Right atrium auricular region (tissue), 2 donors: ENCODE results near the gene ABLIM3. TPM values are rescaled to one million over a fixed set of nuclear protein-coding genes. Genes with fewer than 3 reads are reported as not detected.

Experiments
- DNase-seq: peaks from one replicate; pipeline ENCODE4 v3.0.0-alpha.2; 2019; ENCODE audit warnings: low spot score
- H3K27ac ChIP-seq, 2 donors: fragments of 200-600 bp; sonication (generic); 1 replicate in 1 of 2; 2 replicates in 1 of 2; pipeline ENCODE4 v1.5.1; 2016 to 2019
- H3K27me3 ChIP-seq, 2 donors: fragments of 200-600 bp; sonication (generic); one replicate each; pipeline versions ENCODE4 v1.5.1 to v1.6.0; 2017 to 2019
- H3K36me3 ChIP-seq: fragments of 200-600 bp; sonication (generic); one replicate; pipeline ENCODE4 v1.5.1; 2016
- H3K4me1 ChIP-seq, 2 donors: fragments of 200-600 bp; sonication (generic); one replicate each; pipeline versions ENCODE4 v1.5.1 to v1.6.0; 2017 to 2019
- H3K4me3 ChIP-seq, 2 donors: fragments of 200-600 bp; sonication (generic); 1 replicate in 1 of 2; 2 replicates in 1 of 2; pipeline ENCODE4 v1.5.1; 2017 to 2019; ENCODE audit warnings: mild to moderate bottlenecking in 1 of 2, moderate library complexity in 1 of 2
- H3K9me3 ChIP-seq, 2 donors: fragments of 200-600 bp; sonication (generic); one replicate each; pipeline ENCODE4 v1.5.1; 2019
- total RNA-seq, 2 donors: library from RNA; depleted of rRNA; stranded (reverse); fragments of >200 nt; gene quantifications; one replicate each; pipeline ENCODE4 v1.1.0, GENCODE V29; 2016
- TF ChIP-seq, protein P1 (sequence below), 2 donors: fragments of 200-600 bp; sonication (generic); IDR thresholded peaks; one replicate each; pipeline ENCODE4 v1.5.1; 2019; ENCODE audit warnings: antibody characterized with exemption in 2 of 2

ABLIM3 gene
- total RNA-seq, 2 donors from 2014 or later: 109 to 145 TPM

DNA sequence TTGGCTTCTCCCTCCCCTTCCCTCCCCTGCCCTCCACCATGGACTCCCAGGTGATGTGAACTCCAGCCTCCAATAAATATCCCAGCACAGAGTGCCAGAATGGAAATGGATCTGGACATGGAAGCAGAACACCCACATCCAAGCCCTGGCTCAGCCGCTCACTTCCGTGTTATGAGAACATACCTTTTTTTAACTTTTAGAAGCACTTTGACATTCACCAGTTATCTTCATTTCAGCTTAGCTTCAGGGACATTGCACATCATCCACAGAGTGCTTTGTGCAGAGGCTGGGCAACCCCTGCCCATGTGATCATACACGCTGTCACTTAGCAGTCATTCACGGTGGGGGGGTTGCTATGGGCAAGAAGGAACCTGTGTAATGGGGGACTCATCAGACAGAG lies 139.5 kb downstream of the ABLIM3 start:
- Histone ChIP-seq H3K4me1 (peaks cover 0 to 90% of the 10 kb centered on the region in 2 donors), H3K36me3 (no peaks in the 10 kb centered on the region), H3K4me3 (no peak overlapping the region), H3K27ac (peak overlapping the region; percentile 76 to 88), H3K27me3 (no peaks in the 10 kb centered on the region), H3K9me3 (no peaks in the 10 kb centered on the region)
- no peak for DNase-seq
- TF ChIP-seq, protein P1, sequence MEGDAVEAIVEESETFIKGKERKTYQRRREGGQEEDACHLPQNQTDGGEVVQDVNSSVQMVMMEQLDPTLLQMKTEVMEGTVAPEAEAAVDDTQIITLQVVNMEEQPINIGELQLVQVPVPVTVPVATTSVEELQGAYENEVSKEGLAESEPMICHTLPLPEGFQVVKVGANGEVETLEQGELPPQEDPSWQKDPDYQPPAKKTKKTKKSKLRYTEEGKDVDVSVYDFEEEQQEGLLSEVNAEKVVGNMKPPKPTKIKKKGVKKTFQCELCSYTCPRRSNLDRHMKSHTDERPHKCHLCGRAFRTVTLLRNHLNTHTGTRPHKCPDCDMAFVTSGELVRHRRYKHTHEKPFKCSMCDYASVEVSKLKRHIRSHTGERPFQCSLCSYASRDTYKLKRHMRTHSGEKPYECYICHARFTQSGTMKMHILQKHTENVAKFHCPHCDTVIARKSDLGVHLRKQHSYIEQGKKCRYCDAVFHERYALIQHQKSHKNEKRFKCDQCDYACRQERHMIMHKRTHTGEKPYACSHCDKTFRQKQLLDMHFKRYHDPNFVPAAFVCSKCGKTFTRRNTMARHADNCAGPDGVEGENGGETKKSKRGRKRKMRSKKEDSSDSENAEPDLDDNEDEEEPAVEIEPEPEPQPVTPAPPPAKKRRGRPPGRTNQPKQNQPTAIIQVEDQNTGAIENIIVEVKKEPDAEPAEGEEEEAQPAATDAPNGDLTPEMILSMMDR (IDR thresholded peaks at IDR 0.05): no peak

DNA sequence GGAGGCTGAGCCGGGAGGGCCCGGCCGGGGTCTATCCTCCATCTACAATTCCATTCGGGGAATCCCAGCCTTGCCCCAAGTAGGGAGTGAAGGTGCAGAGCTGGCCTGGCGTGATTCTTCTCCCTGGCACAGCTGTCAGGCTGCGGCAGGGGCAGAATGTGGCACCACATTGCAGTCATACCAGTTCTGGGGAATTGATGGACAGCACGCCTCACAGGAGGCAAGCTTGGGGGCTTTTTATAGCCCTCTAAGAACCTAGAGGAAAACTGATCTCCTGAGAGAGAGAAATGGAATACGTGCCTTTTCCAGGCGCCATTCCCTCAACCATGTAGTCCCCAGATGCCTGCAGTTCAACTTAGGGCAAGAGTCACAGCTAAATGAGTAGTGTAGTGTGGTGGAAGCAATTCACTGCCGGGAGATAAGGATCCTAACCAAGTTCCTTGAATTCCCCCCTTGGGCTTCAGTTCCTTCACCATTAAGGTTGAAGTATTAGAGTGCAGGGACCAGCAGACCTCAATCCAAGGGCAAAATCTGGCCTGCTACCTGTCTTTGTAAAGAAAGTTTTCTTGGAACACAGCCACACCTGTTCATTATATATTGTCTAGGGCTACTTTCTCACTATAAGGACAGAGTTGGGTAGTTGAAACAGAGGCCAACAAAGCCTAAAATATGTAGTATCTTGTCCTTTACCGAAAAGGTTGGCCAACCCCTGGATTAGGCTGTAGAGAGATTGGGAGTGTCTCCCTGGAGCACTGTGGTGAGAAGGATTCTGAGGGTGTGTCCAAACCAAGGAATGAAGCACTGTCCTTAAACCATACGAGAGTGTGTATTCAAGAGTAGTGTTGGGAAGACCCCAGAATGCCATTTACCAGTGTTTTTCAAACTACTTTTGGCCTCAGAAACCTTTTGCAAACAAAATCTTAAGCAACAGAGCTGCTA lies 141.0 kb downstream of the ABLIM3 start:
- TF ChIP-seq, protein P1 (IDR thresholded peaks at IDR 0.05): no peak

DNA sequence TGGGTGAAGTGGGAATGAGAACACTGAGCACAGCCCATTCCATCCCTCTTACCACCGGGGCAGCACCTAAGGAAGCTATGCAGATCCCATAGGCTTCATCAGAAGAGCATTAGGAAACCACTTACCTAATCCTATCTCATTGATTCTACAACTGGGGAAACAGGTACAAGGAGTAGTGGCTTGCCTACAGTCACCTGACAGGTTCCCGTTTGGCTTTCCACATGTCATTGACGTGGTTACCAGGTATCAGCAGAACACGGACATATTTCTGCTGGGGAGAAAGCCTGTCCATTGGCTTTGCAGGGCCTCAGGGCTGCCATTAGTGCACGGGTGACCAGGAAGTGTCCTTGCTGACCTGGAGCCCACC lies 141.7 kb downstream of the ABLIM3 start:
- H3K4me3 ChIP-seq: no peak overlapping the region

More for the DNA sequence above, 141.0 kb downstream of the ABLIM3 start:
- peaks cover 0 to 85% of the 10 kb centered on the region in 2 donors for H3K4me1 ChIP-seq
- no peaks in the 10 kb centered on the region for H3K9me3 ChIP-seq
- H3K27me3 ChIP-seq: no peaks in the 10 kb centered on the region
- H3K36me3 ChIP-seq: no peaks in the 10 kb centered on the region
- H3K4me3 ChIP-seq: no peak overlapping the region
- DNase-seq: no peak
- H3K27ac ChIP-seq: peak overlapping the region; percentile 76 to 88

DNA sequence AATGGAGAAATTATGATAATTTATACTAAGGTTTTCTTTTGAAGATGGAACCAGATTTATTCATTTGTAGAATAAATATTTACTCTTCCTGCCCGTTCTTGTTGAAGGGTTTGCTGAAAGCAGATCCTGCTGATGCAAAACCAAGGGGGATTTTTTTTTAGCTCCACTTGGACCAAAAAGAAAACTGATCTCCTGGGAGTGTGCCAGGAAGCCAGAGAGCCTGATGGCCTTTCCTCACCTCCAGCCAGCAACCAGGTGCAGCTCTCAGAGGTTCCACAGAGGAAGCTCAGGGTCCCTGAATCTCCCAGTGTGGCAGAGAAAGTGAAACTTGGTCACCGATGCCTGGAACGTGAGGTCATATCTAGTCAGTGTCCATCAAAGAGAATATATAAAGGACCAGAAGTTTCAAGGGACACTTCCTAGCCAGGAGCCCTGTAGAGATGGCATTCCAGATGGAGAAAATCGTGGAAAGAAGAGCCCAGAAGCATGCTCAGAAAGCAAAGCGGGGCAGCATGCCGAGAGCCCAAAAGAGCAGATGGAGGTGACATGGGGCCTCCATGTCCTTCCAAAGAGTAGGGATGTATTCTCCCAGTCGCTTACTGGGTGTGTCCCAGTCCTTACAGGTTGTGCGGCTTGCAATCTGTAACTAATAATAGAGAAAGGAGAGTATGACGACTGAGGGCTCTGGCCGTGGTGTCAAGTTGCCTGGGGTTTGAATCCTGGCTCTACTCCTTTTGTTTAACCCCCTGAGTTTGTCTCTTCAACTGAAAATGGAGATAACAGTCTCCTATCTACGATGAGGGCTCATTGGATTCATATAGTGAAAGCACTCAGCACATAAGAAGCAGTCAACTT lies 142.6 kb downstream of the ABLIM3 start:
- H3K27me3 ChIP-seq: no peaks in the 10 kb centered on the region
- DNase-seq: no peak
- H3K36me3 ChIP-seq: no peaks in the 10 kb centered on the region
- peak overlapping the region; percentile 76 to 88 for H3K27ac ChIP-seq
- peaks cover 0 to 79% of the 10 kb centered on the region in 2 donors for H3K4me1 ChIP-seq
- H3K9me3 ChIP-seq: no peaks in the 10 kb centered on the region
- TF ChIP-seq, protein P1 (IDR thresholded peaks at IDR 0.05): no peak
- no peak overlapping the region for H3K4me3 ChIP-seq

More for the DNA sequence above, 141.7 kb downstream of the ABLIM3 start:
- Histone ChIP-seq H3K4me1 (peaks cover 0 to 81% of the 10 kb centered on the region in 2 donors), H3K36me3 (no peaks in the 10 kb centered on the region), H3K27ac (peak overlapping the region; percentile 76 to 88), H3K27me3 (no peaks in the 10 kb centered on the region), H3K9me3 (no peaks in the 10 kb centered on the region)
- TF ChIP-seq, protein P1 (IDR thresholded peaks at IDR 0.05): no peak
- DNase-seq: no peak

DNA sequence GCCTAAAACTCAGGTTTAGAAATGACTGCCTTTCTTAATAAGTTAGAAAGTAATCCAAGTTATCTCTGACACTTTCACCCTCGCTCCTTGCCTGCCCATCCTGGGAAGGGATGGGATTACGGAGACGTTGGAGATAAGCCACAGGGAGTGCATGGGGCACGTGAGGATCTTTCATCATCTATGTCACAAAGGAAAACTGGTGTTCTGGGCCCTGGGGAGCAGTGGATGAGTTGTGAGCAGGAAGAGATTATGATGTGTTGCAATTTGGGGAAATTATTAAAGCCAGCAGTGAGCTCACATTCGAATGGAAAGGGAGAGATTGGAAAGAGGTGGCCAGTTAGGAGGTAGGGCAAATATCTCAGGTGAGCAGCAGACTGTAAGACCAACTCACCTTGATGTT lies 143.2 kb downstream of the ABLIM3 start:
- TF ChIP-seq, protein P1 (IDR thresholded peaks at IDR 0.05): no peak
- H3K36me3 ChIP-seq: no peaks in the 10 kb centered on the region
- H3K27me3 ChIP-seq: no peaks in the 10 kb centered on the region
- peaks cover 0 to 79% of the 10 kb centered on the region in 2 donors for H3K4me1 ChIP-seq
- DNase-seq: peak; percentile 79
- peak overlapping the region; percentile 76 to 88 for H3K27ac ChIP-seq
- no peaks in the 10 kb centered on the region for H3K9me3 ChIP-seq
- H3K4me3 ChIP-seq: no peak overlapping the region
